Caco-2 (cell line): ENCODE data around the gene GAP43. TPM values are rescaled to one million over a fixed set of nuclear protein-coding genes. Genes with fewer than 3 reads are reported as not detected.

Experiments used
- BruUV-seq: library from RNA; stranded (reverse); fragments of 400-500 nt; replicated peaks from 2 replicates; lab custom pipeline; 2021; lab: Mats Ljungman, UMichigan
- CTCF ChIA-PET: fragments of 300-600 bp; sonication (Branson Sonifier 250); formaldehyde crosslinking; loops from one replicate; lab custom pipeline; 2022; ENCODE audit warnings: antibody characterized with exemption; lab: Charles Lee
- POLR2A ChIA-PET: fragments of 300-600 bp; sonication (Branson Sonifier 250); formaldehyde crosslinking; loops from one replicate; lab custom pipeline; 2022; ENCODE audit warnings: antibody characterized with exemption; lab: Charles Lee
- DNase-seq, 2 experiments: peaks; one replicate each; pipeline versions ENCODE4 v3.0.0 to v3.0.0-alpha.2; 2020 to 2022
- H3K27me3 ChIP-seq: replicated peaks from 2 replicates; pipeline ENCODE4 v1.6.0; 2011; ENCODE audit warnings: low read length; ENCODE audit not compliant: control insufficient read depth, insufficient read depth
- H3K36me3 ChIP-seq: 2 replicates; pipeline ENCODE4 v1.5.1; 2011; ENCODE audit warnings: low read length; ENCODE audit not compliant: control insufficient read depth, insufficient read depth
- H3K4me1 ChIP-seq: fragments of 250-450 bp; sonication (Bioruptor Pico); 2 replicates; pipeline ENCODE4 v1.5.1; 2020; ENCODE audit warnings: mild to moderate bottlenecking
- H3K4me3 ChIP-seq: 2 replicates; pipeline ENCODE4 v1.5.1; 2011; ENCODE audit warnings: low read depth, mild to moderate bottlenecking, control low read depth, low read length
- H3K9me3 ChIP-seq: fragments of 250-450 bp; sonication (Bioruptor Pico); 2 replicates; pipeline ENCODE4 v1.5.1; 2020; ENCODE audit warnings: mild to moderate bottlenecking, moderate library complexity
- H3K27ac Mint-ChIP-seq: one replicate; pipeline ENCODE4 v1.8.0; 2022; ENCODE audit warnings: mixed read lengths; ENCODE audit not compliant: unreplicated experiment
- H3K27me3 Mint-ChIP-seq: one replicate; pipeline ENCODE4 v1.8.0; 2022; ENCODE audit warnings: mixed read lengths; ENCODE audit not compliant: insufficient read depth, unreplicated experiment
- H3K36me3 Mint-ChIP-seq: one replicate; pipeline ENCODE4 v1.8.0; 2022; ENCODE audit warnings: mild to moderate bottlenecking, mixed read lengths; ENCODE audit not compliant: insufficient read depth, unreplicated experiment
- H3K4me1 Mint-ChIP-seq: one replicate; pipeline ENCODE4 v1.8.0; 2022; ENCODE audit warnings: low read depth, mixed read lengths; ENCODE audit not compliant: unreplicated experiment
- H3K4me3 Mint-ChIP-seq: one replicate; pipeline ENCODE4 v1.8.0; 2022; ENCODE audit warnings: mild to moderate bottlenecking, moderate library complexity, mixed read lengths; ENCODE audit not compliant: unreplicated experiment
- H3K9me3 Mint-ChIP-seq: one replicate; pipeline ENCODE4 v1.8.0; 2022; ENCODE audit warnings: mixed read lengths; ENCODE audit not compliant: unreplicated experiment
- intact Hi-C: fragments of 100-400 bp; cut with micrococcal nuclease; formaldehyde crosslinking; loops from one replicate; pipeline ENCODE4 v1.10.0; 2022; ENCODE audit not compliant: unreplicated experiment
- total RNA-seq: library from RNA; stranded (reverse); gene quantifications from 2 replicates; pipeline ENCODE4 v1.2.3, GENCODE V29; 2022
- TF ChIP-seq, protein P1 (sequence below), 2 experiments: fragments of 200-600 bp in 1 of 2; IDR thresholded peaks; 1 replicate in 1 of 2; 2 replicates in 1 of 2; pipeline versions ENCODE4 v1.5.1 to v1.8.0; 2011 to 2022; ENCODE audit warnings: antibody characterized with exemption in 1 of 2, control low read depth in 1 of 2, inconsistent platforms in 1 of 2, low read depth in 1 of 2, low read length in 1 of 2, mild to moderate bottlenecking in 1 of 2, moderate library complexity in 1 of 2; ENCODE audit not compliant: insufficient read depth in 1 of 2, severe bottlenecking in 1 of 2, unreplicated experiment in 1 of 2

GAP43 gene
- total RNA-seq, 1 experiment from 2014 or later, result not detected

DNA sequence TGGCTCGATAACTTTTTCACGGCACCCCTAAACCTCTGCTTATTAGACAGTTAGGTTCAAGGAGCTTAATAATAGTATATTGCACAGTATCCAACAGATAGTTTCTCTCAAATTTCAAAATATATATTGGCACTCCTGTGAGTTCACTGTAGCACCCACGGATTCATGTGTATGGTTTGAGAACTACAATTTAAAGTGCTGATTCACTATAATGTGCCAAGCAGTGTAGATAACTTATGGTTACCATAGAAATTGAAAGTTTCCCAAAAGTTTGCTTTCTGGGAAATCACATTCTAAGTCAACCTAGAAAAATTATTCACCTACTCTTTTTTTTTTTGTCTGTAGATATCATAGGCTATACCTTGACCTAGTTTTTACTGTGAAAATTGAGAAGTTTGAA, 86.6 kb downstream of the GAP43 start:
- Histone ChIP-seq H3K27me3 (no peaks in the 10 kb centered on the region), H3K4me3 (no peak overlapping the region), H3K4me1 (peaks cover 22% of the 10 kb centered on the region), H3K36me3 (no peaks in the 10 kb centered on the region), H3K9me3 (no peaks in the 10 kb centered on the region)
- Mint-ChIP-seq H3K36me3 (no peaks in the 10 kb centered on the region), H3K4me3 (no peak overlapping the region), H3K27me3 (no peaks in the 10 kb centered on the region), H3K27ac (no peak overlapping the region), H3K4me1 (no peaks in the 10 kb centered on the region), H3K9me3 (no peaks in the 10 kb centered on the region)
- ChIA-PET CTCF (no interaction called here), POLR2A (no interaction called here)
- BruUV-seq, result no TSS peak
- TF ChIP-seq, protein P1, sequence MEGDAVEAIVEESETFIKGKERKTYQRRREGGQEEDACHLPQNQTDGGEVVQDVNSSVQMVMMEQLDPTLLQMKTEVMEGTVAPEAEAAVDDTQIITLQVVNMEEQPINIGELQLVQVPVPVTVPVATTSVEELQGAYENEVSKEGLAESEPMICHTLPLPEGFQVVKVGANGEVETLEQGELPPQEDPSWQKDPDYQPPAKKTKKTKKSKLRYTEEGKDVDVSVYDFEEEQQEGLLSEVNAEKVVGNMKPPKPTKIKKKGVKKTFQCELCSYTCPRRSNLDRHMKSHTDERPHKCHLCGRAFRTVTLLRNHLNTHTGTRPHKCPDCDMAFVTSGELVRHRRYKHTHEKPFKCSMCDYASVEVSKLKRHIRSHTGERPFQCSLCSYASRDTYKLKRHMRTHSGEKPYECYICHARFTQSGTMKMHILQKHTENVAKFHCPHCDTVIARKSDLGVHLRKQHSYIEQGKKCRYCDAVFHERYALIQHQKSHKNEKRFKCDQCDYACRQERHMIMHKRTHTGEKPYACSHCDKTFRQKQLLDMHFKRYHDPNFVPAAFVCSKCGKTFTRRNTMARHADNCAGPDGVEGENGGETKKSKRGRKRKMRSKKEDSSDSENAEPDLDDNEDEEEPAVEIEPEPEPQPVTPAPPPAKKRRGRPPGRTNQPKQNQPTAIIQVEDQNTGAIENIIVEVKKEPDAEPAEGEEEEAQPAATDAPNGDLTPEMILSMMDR (IDR thresholded peaks at IDR 0.05; ENCODE audit: insufficient read depth in 1 of 2, low read depth in 1 of 2, low read length in 1 of 2, severe bottlenecking in 1 of 2, unreplicated experiment in 1 of 2), result no peak
- intact Hi-C loops, result no loop called here
- DNase-seq, result no peak

GRCh38 chr3:115710799-115711198, 87.5 kb downstream of the GAP43 start:
- Histone ChIP-seq H3K4me1 (peaks cover 13% of the 10 kb centered on the region), H3K9me3 (no peaks in the 10 kb centered on the region), H3K36me3 (no peaks in the 10 kb centered on the region), H3K27me3 (no peaks in the 10 kb centered on the region), H3K4me3 (no peak overlapping the region)
- CTCF ChIA-PET, result no interaction called here
- Mint-ChIP-seq H3K36me3 (no peaks in the 10 kb centered on the region), H3K27ac (no peak overlapping the region), H3K4me1 (no peaks in the 10 kb centered on the region), H3K27me3 (no peaks in the 10 kb centered on the region), H3K4me3 (no peak overlapping the region), H3K9me3 (no peaks in the 10 kb centered on the region)
- DNase-seq, result no peak
- BruUV-seq, result no TSS peak
- POLR2A ChIA-PET, result no interaction called here
- TF ChIP-seq, protein P1 (IDR thresholded peaks at IDR 0.05; ENCODE audit: insufficient read depth in 1 of 2, low read depth in 1 of 2, low read length in 1 of 2, severe bottlenecking in 1 of 2, unreplicated experiment in 1 of 2), result no peak
- intact Hi-C loops, result no loop called here

- Histone ChIP-seq H3K36me3 (no peaks in the 10 kb centered on the region), H3K9me3 (no peaks in the 10 kb centered on the region), H3K27me3 (no peaks in the 10 kb centered on the region), H3K4me3 (no peak overlapping the region), H3K4me1 (no peaks in the 10 kb centered on the region)
- no peaks in the 10 kb centered on the region for H3K36me3 Mint-ChIP-seq
- TF ChIP-seq, protein P1 (IDR thresholded peaks at IDR 0.05; ENCODE audit: insufficient read depth in 1 of 2, low read depth in 1 of 2, low read length in 1 of 2, severe bottlenecking in 1 of 2, unreplicated experiment in 1 of 2), result no peak
- no peak for DNase-seq
- no peaks in the 10 kb centered on the region for H3K4me1 Mint-ChIP-seq
- no TSS peak for BruUV-seq
- H3K27me3 Mint-ChIP-seq, result no peaks in the 10 kb centered on the region
- ChIA-PET CTCF (interaction anchor here (1.6 kb wide), 1 partner anchor 71 kb away, joined by 3 read pairs; no protein-coding TSS in a partner anchor), POLR2A (interaction anchor here (0.6 kb wide), 1 partner anchor 566 kb away, joined by 8 read pairs; no protein-coding TSS in a partner anchor)
- no peak overlapping the region for H3K4me3 Mint-ChIP-seq
- intact Hi-C loops, result no loop called here
- H3K27ac Mint-ChIP-seq, result no peak overlapping the region
- no peaks in the 10 kb centered on the region for H3K9me3 Mint-ChIP-seq
These were observed 89.6 kb downstream of the GAP43 start for GRCh38 chr3:115712871-115713270.
